A549 treated with Mapracorat at 1 μM for 4 hours (cell line): Measurements from ENCODE around the gene NCBP1. TPM values are rescaled to one million over a fixed set of nuclear protein-coding genes. Genes with fewer than 3 reads are reported as not detected.

Experiments
- total RNA-seq: library from RNA; stranded (reverse); fragments of 200-300 nt; extraction: Qiagen RNA extraction; gene quantifications from 5 replicates; pipeline ENCODE4 v1.2.3, GENCODE V29; 2022

The NCBP1 gene
- total RNA-seq, result 24.4 to 26.7 TPM (median 25.0 TPM) in 5 replicates

GRCh38 chr9:97632985-97633858, at the start of gene NCBP1, which contains the start of gene TSTD2:
TSS of gene NCBP1 (plus strand) at chr9:97633821. CDS start at chr9:97633882, 61 bp downstream.
TSS of gene TSTD2 (minus strand) at chr9:97633368. CDS start at chr9:97627562, 5,806 bp downstream.

GRCh38 chr9:97696803-97697601, 63.4 kb downstream of the NCBP1 start, which contains the start of gene XPA:
TSS of gene XPA (minus strand) at chr9:97697340. CDS start at chr9:97697292, 48 bp downstream.

Other genes starting within 250 kb of the NCBP1 start
- gene TDRD7, start 221.7 kb upstream of the NCBP1 start, total RNA-seq, result 10.8 to 13.7 TPM (median 12.2 TPM) in 5 replicates
- gene TMOD1, start 132.2 kb upstream of the NCBP1 start, total RNA-seq, result 1.7 to 2.1 TPM (median 2.0 TPM) in 5 replicates
- 8.1 to 10.8 TPM (median 10.1 TPM) in 5 replicates for gene TSTD2, start 453 bp upstream of the NCBP1 start, total RNA-seq
- 12.2 to 15.8 TPM (median 13.3 TPM) in 5 replicates for gene XPA, start 63.5 kb downstream of the NCBP1 start, total RNA-seq
- gene FOXE1, start 219.4 kb downstream of the NCBP1 start, total RNA-seq, result 2.5 to 4.0 TPM (median 3.3 TPM) in 5 replicates